GM10248 (cell line): Measurements from ENCODE around the gene LRSAM1.

ENCODE experiments used
- CTCF ChIA-PET: fragments of 300-600 bp; sonication (Branson Sonifier 250); formaldehyde crosslinking; extraction: SDS; loops from one replicate; lab custom pipeline; 2021; ENCODE audit warnings: antibody characterized with exemption; lab: Yijun Ruan, JAX
- POLR2A ChIA-PET: fragments of 350-650 bp; sonication (Branson Sonifier 250); formaldehyde crosslinking; extraction: SDS; loops from one replicate; lab custom pipeline; 2020; ENCODE audit warnings: antibody characterized with exemption; lab: Yijun Ruan, JAX
- DNase-seq: peaks from one replicate; pipeline ENCODE4 v3.0.0; 2012; ENCODE audit errors: extremely low spot score
- TF ChIP-seq, protein P1 (sequence below): IDR thresholded peaks from 2 replicates; pipeline ENCODE4 v1.5.1; 2012; ENCODE audit warnings: mild to moderate bottlenecking, low read depth; ENCODE audit errors: extremely low read depth, missing control alignments, control extremely low read depth

Gene LRSAM1

DNA sequence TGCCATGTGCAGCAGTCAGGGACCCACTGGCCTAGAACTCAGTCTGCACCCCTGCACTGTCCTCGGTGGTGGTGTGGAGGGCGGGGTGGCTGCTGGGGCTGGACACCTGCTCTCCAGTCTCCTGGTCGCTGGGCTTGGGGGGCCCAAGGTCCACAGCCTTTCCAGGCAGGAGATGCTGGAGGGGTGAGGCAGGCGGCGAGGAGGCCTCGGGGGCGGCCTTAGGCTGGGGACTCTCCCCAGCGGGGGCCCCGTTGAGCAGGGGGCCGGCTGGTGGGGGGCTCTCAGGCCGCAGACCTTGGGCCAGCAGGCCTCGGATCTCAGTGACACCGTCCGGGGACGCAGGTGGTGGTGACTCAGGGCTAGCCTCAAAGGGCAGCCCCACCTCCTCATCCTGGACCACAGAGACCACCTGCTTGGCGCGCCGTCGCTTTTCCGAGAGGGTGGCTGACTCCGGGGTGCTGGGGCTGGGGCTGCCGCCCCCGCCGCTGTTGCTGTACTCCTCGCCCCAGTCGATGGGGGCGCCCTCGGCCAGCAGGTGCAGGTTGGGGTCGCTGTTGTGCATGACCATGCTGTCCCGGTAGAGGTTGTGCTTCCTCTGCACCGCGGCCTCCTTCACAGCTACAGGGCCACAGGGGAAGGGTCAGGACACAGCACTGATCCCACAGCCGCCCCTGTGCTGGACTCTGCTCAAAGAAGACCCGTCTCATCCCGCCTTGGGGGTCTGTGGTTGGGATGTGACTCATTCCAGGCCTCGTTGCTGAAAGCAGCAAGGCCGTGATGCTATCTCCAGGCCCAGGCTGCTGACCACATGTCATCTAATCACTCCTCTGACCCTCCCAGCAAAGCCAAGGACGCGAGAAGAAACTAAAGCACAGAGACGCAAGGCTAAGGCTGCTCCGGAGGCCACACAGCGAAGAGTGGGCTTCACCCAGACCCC, 55.8 kb downstream of the LRSAM1 start:
- DNase-seq = no peak
- POLR2A ChIA-PET = no interaction called here
- TF ChIP-seq, protein P1, sequence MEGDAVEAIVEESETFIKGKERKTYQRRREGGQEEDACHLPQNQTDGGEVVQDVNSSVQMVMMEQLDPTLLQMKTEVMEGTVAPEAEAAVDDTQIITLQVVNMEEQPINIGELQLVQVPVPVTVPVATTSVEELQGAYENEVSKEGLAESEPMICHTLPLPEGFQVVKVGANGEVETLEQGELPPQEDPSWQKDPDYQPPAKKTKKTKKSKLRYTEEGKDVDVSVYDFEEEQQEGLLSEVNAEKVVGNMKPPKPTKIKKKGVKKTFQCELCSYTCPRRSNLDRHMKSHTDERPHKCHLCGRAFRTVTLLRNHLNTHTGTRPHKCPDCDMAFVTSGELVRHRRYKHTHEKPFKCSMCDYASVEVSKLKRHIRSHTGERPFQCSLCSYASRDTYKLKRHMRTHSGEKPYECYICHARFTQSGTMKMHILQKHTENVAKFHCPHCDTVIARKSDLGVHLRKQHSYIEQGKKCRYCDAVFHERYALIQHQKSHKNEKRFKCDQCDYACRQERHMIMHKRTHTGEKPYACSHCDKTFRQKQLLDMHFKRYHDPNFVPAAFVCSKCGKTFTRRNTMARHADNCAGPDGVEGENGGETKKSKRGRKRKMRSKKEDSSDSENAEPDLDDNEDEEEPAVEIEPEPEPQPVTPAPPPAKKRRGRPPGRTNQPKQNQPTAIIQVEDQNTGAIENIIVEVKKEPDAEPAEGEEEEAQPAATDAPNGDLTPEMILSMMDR = no peak
- CTCF ChIA-PET = interaction anchor here (1.1 to 1.5 kb wide), 2 partner anchors 10 to 228 kb away, joined by 4 to 5 read pairs; partner anchors contain the start of gene TOR2A

DNA sequence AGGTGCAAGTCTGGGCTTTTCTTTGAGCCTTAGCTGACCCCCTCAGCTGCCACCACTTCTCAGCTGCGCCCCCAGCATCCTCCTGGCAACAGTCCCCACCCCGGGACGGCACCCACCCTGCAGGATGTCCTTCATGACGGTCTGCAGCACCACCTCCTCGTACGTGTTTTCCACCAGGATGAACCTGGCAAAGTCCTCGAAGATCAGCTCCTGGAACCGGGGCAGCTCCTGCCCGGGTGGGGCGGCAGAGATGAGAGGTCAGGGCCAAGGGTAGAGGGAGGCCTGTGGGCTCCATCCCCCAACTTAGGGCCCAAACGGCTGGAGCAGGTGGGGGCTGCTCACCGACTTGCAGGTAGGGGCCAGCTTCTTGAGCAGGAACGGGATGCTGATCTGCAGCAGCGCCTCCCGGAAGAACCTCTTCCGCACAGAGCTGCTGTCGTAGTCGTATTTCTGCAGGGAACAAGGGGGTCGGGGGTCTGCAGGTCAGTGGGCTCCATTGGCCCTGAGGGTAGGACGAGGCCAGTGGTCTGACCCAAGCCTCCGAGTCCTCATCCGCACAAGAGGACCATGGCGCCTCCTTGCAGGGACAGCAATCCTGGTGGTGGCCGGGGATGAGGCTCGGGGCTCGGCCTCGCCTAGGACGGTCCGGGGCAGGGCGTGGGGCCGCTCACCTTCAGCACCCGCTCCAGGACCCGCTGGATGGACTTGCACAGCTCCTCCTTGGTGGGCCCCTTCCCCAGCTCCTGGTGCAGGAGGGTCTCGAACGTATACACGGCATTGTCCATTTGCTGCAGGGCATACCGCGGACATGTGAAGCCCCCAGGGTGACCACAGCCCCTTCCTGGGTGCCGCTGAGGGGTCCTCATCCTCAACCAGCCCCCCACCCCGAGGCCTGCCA, 56.7 kb downstream of the LRSAM1 start:
- DNase-seq = no peak
- TF ChIP-seq, protein P1 = no peak
- ChIA-PET POLR2A (no interaction called here), CTCF (interaction anchor here (0.6 to 1.5 kb wide), 3 partner anchors 9 to 227 kb away, joined by 3 to 5 read pairs (median 4); partner anchors contain the start of gene TOR2A)

DNA sequence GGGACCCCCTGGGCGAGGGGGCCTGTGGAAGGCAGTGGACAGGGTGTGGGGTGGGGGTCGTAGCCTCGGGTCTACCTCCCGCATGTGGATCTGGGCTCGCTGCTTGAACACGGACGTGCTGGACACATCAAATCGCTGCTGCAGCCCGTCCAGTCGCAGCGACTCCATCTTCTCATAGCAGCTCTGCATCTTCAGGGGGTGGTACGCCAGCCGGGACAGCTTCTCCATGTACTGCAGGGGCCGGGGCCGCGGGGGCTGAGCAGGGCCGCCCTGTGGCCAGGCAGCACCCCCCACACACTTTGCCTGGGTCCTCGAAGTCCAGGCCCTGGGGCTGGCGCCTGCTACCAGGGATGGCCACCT, 57.6 kb downstream of the LRSAM1 start:
- TF ChIP-seq, protein P1 = no peak
- ChIA-PET CTCF (interaction anchor here (1.5 kb wide), 1 partner anchor 8 kb away, joined by 5 read pairs; no protein-coding TSS in a partner anchor), POLR2A (no interaction called here)
- no peak for DNase-seq

DNA sequence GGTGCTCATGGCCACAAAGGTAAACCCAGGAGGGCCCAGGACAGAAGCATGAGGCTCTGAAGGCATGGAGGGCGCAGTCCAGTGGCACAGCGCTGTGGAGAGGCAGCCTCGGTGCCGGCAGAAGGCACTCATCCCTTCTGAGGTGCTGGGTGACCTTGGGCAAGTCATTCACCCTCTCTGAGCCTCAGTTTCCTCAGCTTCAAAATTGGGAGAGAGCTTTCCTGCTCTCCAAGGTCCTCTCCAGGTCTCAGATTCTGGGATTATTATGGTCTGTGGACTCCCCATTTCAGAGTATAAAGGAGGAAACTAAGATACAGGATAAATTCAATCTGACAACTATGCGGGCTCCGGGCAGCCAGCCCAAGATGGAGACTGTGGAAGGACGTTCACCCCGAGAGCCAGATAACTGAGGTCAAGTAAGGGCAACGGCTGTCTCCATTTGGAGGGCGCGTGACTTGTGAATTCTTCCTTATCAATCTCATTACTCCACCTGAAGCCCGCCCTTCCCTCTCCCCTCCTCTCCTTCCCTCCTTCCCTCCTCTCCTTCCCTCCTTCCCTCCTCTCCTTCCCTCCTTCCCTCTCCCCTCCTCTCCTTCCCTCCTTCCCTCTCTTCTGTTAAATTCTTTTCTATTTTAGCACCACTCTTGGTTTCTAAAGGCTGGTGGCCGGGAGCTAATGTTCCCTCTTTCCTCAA, 58.1 kb downstream of the LRSAM1 start:
- CTCF ChIA-PET = interaction anchor here (1.1 to 1.3 kb wide), 2 partner anchors 17 to 77 kb away, joined by 3 to 4 read pairs; no protein-coding TSS in a partner anchor
- DNase-seq = no peak
- TF ChIP-seq, protein P1 = no peak
- POLR2A ChIA-PET = no interaction called here

DNA sequence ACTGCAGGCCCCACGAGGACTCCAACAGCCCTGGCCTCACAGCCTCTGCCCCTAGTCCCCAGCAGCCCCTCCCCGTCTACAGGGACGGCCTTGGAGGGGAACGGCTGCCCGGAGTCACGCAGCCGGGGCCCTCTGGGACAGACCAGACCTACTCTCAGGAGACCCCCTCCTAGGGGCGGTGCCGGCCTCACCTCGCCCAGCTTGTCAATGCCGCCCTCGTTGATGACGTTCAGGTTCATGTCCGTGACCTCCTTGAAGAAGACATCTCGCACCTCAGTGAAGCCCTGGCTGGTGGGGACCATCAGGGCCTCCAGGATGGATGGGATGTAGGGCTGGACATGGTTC, 58.6 kb downstream of the LRSAM1 start:
- DNase-seq = no peak
- ChIA-PET CTCF (interaction anchor here (1.1 to 1.3 kb wide), 2 partner anchors 16 to 77 kb away, joined by 3 to 4 read pairs; no protein-coding TSS in a partner anchor), POLR2A (no interaction called here)
- TF ChIP-seq, protein P1 = no peak
